GM10248 (cell line): ENCODE data around the gene AMOTL1.

ENCODE experiments used
- CTCF ChIA-PET: fragments of 300-600 bp; sonication (Branson Sonifier 250); formaldehyde crosslinking; extraction: SDS; loops from one replicate; lab custom pipeline; 2021; ENCODE audit warnings: antibody characterized with exemption; lab: Yijun Ruan, JAX
- POLR2A ChIA-PET: fragments of 350-650 bp; sonication (Branson Sonifier 250); formaldehyde crosslinking; extraction: SDS; loops from one replicate; lab custom pipeline; 2020; ENCODE audit warnings: antibody characterized with exemption; lab: Yijun Ruan, JAX
- DNase-seq: peaks from one replicate; pipeline ENCODE4 v3.0.0; 2012; ENCODE audit errors: extremely low spot score
- TF ChIP-seq, protein P1 (sequence below): IDR thresholded peaks from 2 replicates; pipeline ENCODE4 v1.5.1; 2012; ENCODE audit warnings: mild to moderate bottlenecking, low read depth; ENCODE audit errors: extremely low read depth, missing control alignments, control extremely low read depth

The AMOTL1 gene

GRCh38 chr11:94755494-94755893 lies 12.7 kb upstream of the AMOTL1 start:
- ChIA-PET CTCF (interaction anchor here (1.5 kb wide), 1 partner anchor 21 kb away, joined by 3 read pairs; no protein-coding TSS in a partner anchor), POLR2A (no interaction called here)
- TF ChIP-seq, protein P1, sequence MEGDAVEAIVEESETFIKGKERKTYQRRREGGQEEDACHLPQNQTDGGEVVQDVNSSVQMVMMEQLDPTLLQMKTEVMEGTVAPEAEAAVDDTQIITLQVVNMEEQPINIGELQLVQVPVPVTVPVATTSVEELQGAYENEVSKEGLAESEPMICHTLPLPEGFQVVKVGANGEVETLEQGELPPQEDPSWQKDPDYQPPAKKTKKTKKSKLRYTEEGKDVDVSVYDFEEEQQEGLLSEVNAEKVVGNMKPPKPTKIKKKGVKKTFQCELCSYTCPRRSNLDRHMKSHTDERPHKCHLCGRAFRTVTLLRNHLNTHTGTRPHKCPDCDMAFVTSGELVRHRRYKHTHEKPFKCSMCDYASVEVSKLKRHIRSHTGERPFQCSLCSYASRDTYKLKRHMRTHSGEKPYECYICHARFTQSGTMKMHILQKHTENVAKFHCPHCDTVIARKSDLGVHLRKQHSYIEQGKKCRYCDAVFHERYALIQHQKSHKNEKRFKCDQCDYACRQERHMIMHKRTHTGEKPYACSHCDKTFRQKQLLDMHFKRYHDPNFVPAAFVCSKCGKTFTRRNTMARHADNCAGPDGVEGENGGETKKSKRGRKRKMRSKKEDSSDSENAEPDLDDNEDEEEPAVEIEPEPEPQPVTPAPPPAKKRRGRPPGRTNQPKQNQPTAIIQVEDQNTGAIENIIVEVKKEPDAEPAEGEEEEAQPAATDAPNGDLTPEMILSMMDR = no peak
- no peak for DNase-seq

- POLR2A ChIA-PET = no interaction called here
- CTCF ChIA-PET = interaction anchor here (1.4 kb wide), 1 partner anchor 29 kb away, joined by 7 read pairs; no protein-coding TSS in a partner anchor
- no peak for DNase-seq
- TF ChIP-seq, protein P1 = no peak
Measured at GRCh38 chr11:94757037-94757735, 11.0 kb upstream of the AMOTL1 start.

DNA sequence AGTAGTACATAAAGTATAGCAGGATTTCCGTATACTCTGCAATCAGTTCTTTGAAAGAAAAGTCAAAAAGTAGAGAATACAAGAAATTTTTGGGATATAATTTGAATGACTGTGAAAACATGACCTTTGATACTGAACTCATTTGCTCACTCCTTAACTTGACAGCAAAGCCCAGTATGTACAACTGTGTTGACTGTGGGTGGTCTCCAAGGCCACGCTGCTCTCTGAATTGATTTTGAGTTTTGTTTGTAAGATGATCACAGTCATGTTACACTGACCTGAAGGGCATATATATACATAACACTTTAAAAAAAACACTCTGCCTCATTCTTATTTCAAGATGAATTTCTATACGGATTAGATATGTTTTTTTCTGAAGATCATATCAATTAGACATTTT lies 9.5 kb upstream of the AMOTL1 start:
- CTCF ChIA-PET = interaction anchor here (0.9 to 1.4 kb wide), 3 partner anchors 11 to 28 kb away, joined by 3 to 7 read pairs (median 3); no protein-coding TSS in a partner anchor
- POLR2A ChIA-PET = no interaction called here
- TF ChIP-seq, protein P1 = no peak
- no peak for DNase-seq

DNA sequence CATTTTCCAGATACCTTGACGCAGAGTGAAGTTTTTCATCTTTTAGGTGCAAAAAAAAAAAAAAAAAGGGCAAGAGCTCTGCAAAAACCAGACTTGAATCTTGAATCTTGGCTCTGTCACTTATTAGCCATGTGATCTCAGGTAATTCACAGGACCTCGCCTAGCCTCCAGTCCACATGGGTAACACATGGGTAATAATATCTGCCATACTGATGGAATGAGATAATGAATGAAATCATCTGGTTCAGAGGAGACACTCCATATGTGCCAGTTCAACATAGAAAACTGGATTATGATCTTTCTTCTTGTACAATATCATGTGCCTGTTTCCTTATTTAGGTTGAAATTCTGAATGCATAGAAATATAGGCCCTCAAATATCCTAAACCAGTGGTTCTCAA lies 8.6 kb upstream of the AMOTL1 start:
- ChIA-PET POLR2A (no interaction called here), CTCF (interaction anchor here (1.0 kb wide), 1 partner anchor 27 kb away, joined by 3 read pairs; no protein-coding TSS in a partner anchor)

DNA sequence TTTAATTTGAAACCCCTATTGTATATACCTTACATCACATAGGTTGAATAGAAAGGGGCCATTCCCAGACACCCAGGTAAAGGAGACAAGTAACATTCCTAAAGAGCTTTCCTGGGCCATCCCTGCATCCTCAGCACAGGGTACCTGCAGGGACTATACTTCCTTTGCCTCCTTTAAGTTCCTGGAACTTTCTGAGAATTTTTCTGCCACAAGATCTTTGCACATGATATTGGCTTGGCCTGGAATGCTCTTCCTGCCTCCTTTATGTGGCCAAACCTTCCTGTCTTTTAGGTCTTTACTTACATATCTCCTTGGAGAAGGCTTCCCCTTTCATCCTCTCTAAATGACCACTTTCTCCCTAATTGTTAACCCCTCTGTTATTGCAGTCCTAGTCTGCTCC lies 7.9 kb upstream of the AMOTL1 start:
- no peak for DNase-seq
- POLR2A ChIA-PET = no interaction called here
- CTCF ChIA-PET = interaction anchor here (1.0 kb wide), 1 partner anchor 26 kb away, joined by 3 read pairs; no protein-coding TSS in a partner anchor
- TF ChIP-seq, protein P1 = no peak

More for the DNA sequence above, 8.6 kb upstream of the AMOTL1 start:
- DNase-seq = no peak
- TF ChIP-seq, protein P1 = no peak

DNA sequence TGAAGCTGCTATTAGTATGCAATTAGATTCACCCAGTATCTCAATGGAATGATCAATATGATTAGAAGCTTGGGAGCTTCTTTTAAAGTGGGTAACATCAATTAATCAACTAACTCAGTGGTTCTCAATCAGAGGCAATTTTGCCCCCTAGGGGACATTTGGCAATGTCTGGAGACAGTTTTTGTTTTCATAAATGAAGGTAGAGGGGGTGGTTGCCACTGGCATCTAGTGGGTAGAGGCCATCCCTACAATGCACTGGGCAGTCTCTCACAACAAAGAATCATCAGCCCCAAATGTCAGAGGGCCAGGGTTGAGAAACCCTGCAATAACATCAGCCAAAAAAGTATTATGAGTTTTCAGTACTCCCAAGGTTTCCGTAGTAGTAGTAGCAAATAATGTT lies 5.9 kb upstream of the AMOTL1 start:
- ChIA-PET CTCF (interaction anchor here (1.0 kb wide), 1 partner anchor 16 kb away, joined by 3 read pairs; no protein-coding TSS in a partner anchor), POLR2A (no interaction called here)
- no peak for DNase-seq
- TF ChIP-seq, protein P1 = no peak
